Psoas muscle (tissue), 8 donors: Measurements from ENCODE around the gene TMEM250. TPM values are rescaled to one million over a fixed set of nuclear protein-coding genes. Genes with fewer than 3 reads are reported as not detected.

Experiments used
- ATAC-seq, 4 donors: fragments of 200-7000 bp; cut with Tn5 transposase; one replicate each; pipeline ENCODE4 v1.9.1; 2020; ENCODE audit warnings: moderate library complexity in 3 of 4, mild to moderate bottlenecking in 2 of 4
- DNase-seq, 2 donors: peaks; one replicate each; pipeline ENCODE4 v3.0.0-alpha.2; 2020
- H3K27ac ChIP-seq: fragments of 200-600 bp; one replicate; pipeline ENCODE4 v1.8.0; 2022
- H3K27me3 ChIP-seq, 3 donors: fragments of 200-600 bp in 1 of 3; one replicate each; pipeline versions ENCODE4 v1.6.1 to v1.8.0; 2013 to 2022; ENCODE audit warnings: low read length in 2 of 3, mild to moderate bottlenecking in 2 of 3, moderate library complexity in 1 of 3; ENCODE audit not compliant: insufficient read depth in 3 of 3
- H3K36me3 ChIP-seq, 2 donors: fragments of 200-600 bp in 1 of 2; one replicate each; pipeline versions ENCODE4 v1.6.1 to v1.8.0; 2013 to 2022; ENCODE audit warnings: low read depth in 1 of 2, mild to moderate bottlenecking in 1 of 2, moderate library complexity in 1 of 2; ENCODE audit not compliant: insufficient read depth in 1 of 2
- H3K4me1 ChIP-seq: fragments of 200-600 bp; one replicate; pipeline ENCODE4 v1.8.0; 2022
- H3K4me3 ChIP-seq: fragments of 200-600 bp; one replicate; pipeline ENCODE4 v1.8.0; 2022; ENCODE audit warnings: mild to moderate bottlenecking
- H3K9me3 ChIP-seq: fragments of 200-600 bp; one replicate; pipeline ENCODE4 v1.8.0; 2022
- CTCF ChIP-seq: fragments of 200-600 bp; IDR thresholded peaks from one replicate; pipeline ENCODE4 v1.8.0; 2022; ENCODE audit warnings: antibody characterized with exemption
- WGBS, 3 donors: extraction: QIAGEN DNeasy Blood & Tissue Kit; methylation state at CpG; one replicate each; pipeline versions ENCODE4 v1.1.6 to v1.1.7; 2013; 5-methylcytosine and 5-hydroxymethylcytosine counted together
- intact Hi-C, 2 donors: fragments of 100-400 bp; cut with DNase I; formaldehyde crosslinking; loops; one replicate each; pipeline versions ENCODE4 v1.11.0 to v1.14.2; 2022
- polyA plus RNA-seq, 3 donors: library from polyadenylated mRNA; stranded (reverse); fragments of 200-250 nt; gene quantifications; one replicate each; pipeline ENCODE4 v1.2.3, GENCODE V29; 2013
- total RNA-seq, 4 donors: library from RNA; stranded (reverse); fragmentation: NEBNext Ultra II Directional in 2 of 4; extraction: Animal tissue kit (Norgen Biotek cat#: 25700) in 2 of 4; gene quantifications; one replicate each; pipeline versions ENCODE4 v1.2.1 to v1.2.4, GENCODE V29; 2021 to 2023
- donor health status: healthy with polysubstance abuse.
- donor health status: DM: no; HTN: no; CAD: no; lungs with moderate emphysema.
- donor health status: Bipolar disorder and iron deficiency.
- donor health status: healthy.
- donor health status: DM: yes; HTN: yes; CAD: no.
- donor health status: DM: no; HTN: no; CAD: no.
- donor health status: DM: no; HTN: no; CAD: no.
- donor health status: DM: yes; HTN: yes; CAD: no.

TMEM250 gene
- total and polyA plus RNA-seq, 7 donors, result 17.3 to 49.5 (median 27.8) TPM

GRCh38 chr9:136131629-136132511 lies 13.2 kb upstream of the TMEM250 start:
- intact Hi-C loops, result no loop called here
- TF ChIP-seq CTCF, result no peak
- ATAC-seq (no peak), DNase-seq (no peak)
- 41 to 52% (median 47%) methylated on average over 30 to 31 of the region's 31 CpGs for WGBS, 3 donors
- peaks cover 5% of the 10 kb centered on the region for H3K4me1 ChIP-seq
- no peak overlapping the region for H3K27ac ChIP-seq
- H3K9me3 ChIP-seq, result no peaks in the 10 kb centered on the region
- peaks cover 0 to 76% (median 27%) of the 10 kb centered on the region in 3 donors for H3K27me3 ChIP-seq
- H3K4me3 ChIP-seq, result no peak overlapping the region
- no peaks in the 10 kb centered on the region for H3K36me3 ChIP-seq

GRCh38 chr9:136129176-136129575 lies 10.5 kb upstream of the TMEM250 start:
- intact Hi-C loops, result loop anchor here in 1 of 2 donors (10.0 kb wide), 2 partner anchors 334 to 524 kb away; no protein-coding TSS in a partner anchor
- 55 to 68% (median 59%) methylated on average over 17 of the region's 17 CpGs for WGBS, 3 donors
- DNase-seq (no peak), ATAC-seq (no peak)
- TF ChIP-seq CTCF, result no peak
- no peak overlapping the region for H3K4me3 ChIP-seq
- no peaks in the 10 kb centered on the region for H3K36me3 ChIP-seq
- peaks cover 0 to 51% (median 21%) of the 10 kb centered on the region in 3 donors for H3K27me3 ChIP-seq
- H3K9me3 ChIP-seq, result no peaks in the 10 kb centered on the region
- H3K27ac ChIP-seq, result no peak overlapping the region
- H3K4me1 ChIP-seq, result peaks cover 5% of the 10 kb centered on the region

DNA sequence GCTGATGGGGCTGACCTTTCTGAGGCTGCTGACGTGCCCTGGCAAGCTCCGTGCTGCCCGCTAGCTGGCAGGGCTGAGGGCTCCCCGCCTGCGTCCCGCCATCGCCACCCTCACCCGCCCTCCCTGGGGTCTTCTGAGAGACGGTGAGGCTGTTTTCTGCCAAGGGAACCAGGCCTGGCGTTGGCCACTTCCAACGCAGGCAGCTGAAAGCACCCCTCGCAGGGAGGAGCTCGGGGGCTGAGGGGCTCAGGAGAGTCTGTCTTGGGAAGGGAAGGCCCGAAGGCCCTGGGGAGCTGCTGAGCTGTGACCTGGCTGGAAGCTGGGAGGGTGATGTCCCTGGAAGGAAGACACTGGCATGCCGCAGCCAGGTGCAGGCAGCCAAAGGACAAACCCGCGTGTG lies 9.8 kb upstream of the TMEM250 start:
- no peak for TF ChIP-seq CTCF
- no peak overlapping the region for H3K27ac ChIP-seq
- no peak for ATAC-seq
- no peaks in the 10 kb centered on the region for H3K36me3 ChIP-seq
- intact Hi-C loops, result loop anchor here in 1 of 2 donors (10.0 kb wide), 2 partner anchors 334 to 524 kb away; no protein-coding TSS in a partner anchor
- H3K27me3 ChIP-seq, result peaks cover 0 to 43% (median 14%) of the 10 kb centered on the region in 3 donors
- DNase-seq, result no peak
- WGBS, 3 donors, result 67 to 78% (median 71%) methylated on average over 17 of the region's 17 CpGs
- H3K4me3 ChIP-seq, result no peak overlapping the region
- H3K9me3 ChIP-seq, result no peaks in the 10 kb centered on the region
- H3K4me1 ChIP-seq, result peaks cover 2% of the 10 kb centered on the region

DNA sequence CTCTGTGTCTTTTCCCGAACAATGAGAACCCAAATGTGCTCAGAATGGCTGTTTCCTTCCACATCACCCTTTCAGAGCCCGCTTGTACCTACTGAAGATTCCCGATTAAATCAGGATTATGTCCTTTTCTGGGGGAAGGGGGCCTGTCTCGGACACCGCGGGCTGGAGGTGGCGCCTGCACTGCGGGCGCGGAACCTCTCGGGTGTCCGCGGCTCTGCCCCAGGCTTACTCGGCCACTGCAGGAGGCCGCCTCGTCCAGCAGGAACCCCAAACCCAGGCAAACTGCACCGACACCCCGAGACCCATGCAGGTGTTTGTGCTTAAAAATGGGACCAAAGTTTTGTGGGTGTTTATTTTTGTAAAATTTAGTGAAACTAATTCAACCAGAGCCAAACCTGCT lies 8.6 kb upstream of the TMEM250 start:
- H3K4me3 ChIP-seq, result no peak overlapping the region
- H3K9me3 ChIP-seq, result no peaks in the 10 kb centered on the region
- 74 to 77% (median 76%) methylated on average over 18 of the region's 18 CpGs for WGBS, 3 donors
- DNase-seq (no peak), ATAC-seq (no peak)
- H3K4me1 ChIP-seq, result peaks cover 7% of the 10 kb centered on the region
- intact Hi-C loops, result loop anchor here in 1 of 2 donors (10.0 kb wide), 2 partner anchors 333 to 523 kb away; no protein-coding TSS in a partner anchor
- H3K36me3 ChIP-seq, result no peaks in the 10 kb centered on the region
- no peak overlapping the region for H3K27ac ChIP-seq
- TF ChIP-seq CTCF, result no peak
- H3K27me3 ChIP-seq, result peaks cover 0 to 34% (median 7%) of the 10 kb centered on the region in 3 donors
